ENCODE results near the gene KANSL1.

DNA sequence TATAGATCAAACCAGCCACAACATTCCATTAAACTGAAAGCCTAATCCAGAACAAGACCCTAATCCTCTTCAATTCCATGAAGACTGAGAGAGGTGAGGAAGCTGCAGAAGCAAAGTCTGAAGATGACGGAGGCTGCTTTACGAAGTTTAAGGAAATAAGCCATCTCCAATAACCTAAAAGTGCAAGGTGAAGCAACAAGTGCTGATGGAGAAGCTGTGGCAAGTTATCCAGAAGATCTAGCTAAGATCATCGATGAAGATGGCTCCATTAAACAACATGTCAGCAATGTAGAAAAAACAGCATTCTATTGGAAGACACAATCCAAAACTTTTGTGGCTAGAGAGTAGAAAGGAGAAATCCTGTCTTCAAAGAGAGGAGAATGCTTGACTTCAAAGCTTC, 69.6 kb downstream of the KANSL1 start:
- TF ChIP-seq NFIC (IDR thresholded peaks at IDR 0.05) (no peak), EP300 (IDR thresholded peaks at IDR 0.05; ENCODE audit: borderline replicate concordance) (no peak), REST (IDR thresholded peaks at IDR 0.05; ENCODE audit: low read depth) (no peak), ZBTB7A (IDR thresholded peaks at IDR 0.05; ENCODE audit: low read depth) (no peak), RAD21 (IDR thresholded peaks at IDR 0.05; ENCODE audit: low read depth) (no peak), TCF12 (IDR thresholded peaks at IDR 0.05; ENCODE audit: low read depth) (no peak), YY1 (IDR thresholded peaks at IDR 0.05; ENCODE audit: low read depth) (no peak), EGR1 (IDR thresholded peaks at IDR 0.05) (no peak), TEAD4 (IDR thresholded peaks at IDR 0.05) (no peak), CEBPB (IDR thresholded peaks at IDR 0.05) (no peak), TAF1 (IDR thresholded peaks at IDR 0.05; ENCODE audit: low read depth) (no peak), CREB1 (IDR thresholded peaks at IDR 0.05; ENCODE audit: low read depth) (no peak), FOXM1 (IDR thresholded peaks at IDR 0.05; ENCODE audit: borderline replicate concordance, low read depth) (no peak)
- TF ChIP-seq, protein P1, sequence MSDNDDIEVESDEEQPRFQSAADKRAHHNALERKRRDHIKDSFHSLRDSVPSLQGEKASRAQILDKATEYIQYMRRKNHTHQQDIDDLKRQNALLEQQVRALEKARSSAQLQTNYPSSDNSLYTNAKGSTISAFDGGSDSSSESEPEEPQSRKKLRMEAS (IDR thresholded peaks at IDR 0.05), result no peak
